ENCODE data around the gene ZNF653. TPM values are rescaled to one million over a fixed set of nuclear protein-coding genes. Genes with fewer than 3 reads are reported as not detected.

The ZNF653 gene
- total and polyA plus RNA-seq, 11 donors, result 2.4 to 8.9 (median 3.9) TPM

- TF ChIP-seq POLR2A (IDR thresholded peaks at IDR 0.05) (no peak), CTCF (IDR thresholded peaks at IDR 0.05) (no peak)
- WGBS, 4 donors, result 46 to 68% (median 56%) methylated on average over 5 of the region's 5 CpGs
- no peak overlapping the region for H3K4me3 ChIP-seq
- no peaks in the 10 kb centered on the region for H3K36me3 ChIP-seq
- H3K27me3 ChIP-seq, result peaks cover 0 to 14% (median 2%) of the 10 kb centered on the region in 9 donors
- H3K4me1 ChIP-seq, result peaks cover 0 to 30% (median 16%) of the 10 kb centered on the region in 12 donors
- H3K9me3 ChIP-seq, result no peaks in the 10 kb centered on the region
- peak overlapping the region in 11 of 12 donors; percentile 61 to 97 (median 86) for H3K27ac ChIP-seq
- intact Hi-C loops (cut with DNase I), result loop anchor here in 1 of 10 donors (10.0 kb wide), 1 partner anchor 50 kb away; no protein-coding TSS in a partner anchor
- ATAC-seq, result no peak
- no peak for DNase-seq
Measured at GRCh38 chr19:11534948-11535347, 29.3 kb upstream of the ZNF653 start.

GRCh38 chr19:11534538-11534937 is 28.9 kb upstream of the ZNF653 start:
- H3K27me3 ChIP-seq, result peaks cover 0 to 10% (median 0%) of the 10 kb centered on the region in 9 donors
- intact Hi-C loops (cut with DNase I), result loop anchor here in 1 of 10 donors (10.0 kb wide), 1 partner anchor 50 kb away; no protein-coding TSS in a partner anchor
- no peak for DNase-seq
- WGBS, 4 donors, result 80 to 89% (median 85%) methylated on average over 1 of the region's 1 CpG
- peak overlapping the region in 5 of 12 donors; percentile 81 to 97 (median 86) for H3K27ac ChIP-seq
- H3K9me3 ChIP-seq, result no peaks in the 10 kb centered on the region
- no peaks in the 10 kb centered on the region for H3K36me3 ChIP-seq
- no peak overlapping the region for H3K4me3 ChIP-seq
- TF ChIP-seq CTCF (IDR thresholded peaks at IDR 0.05) (no peak), POLR2A (IDR thresholded peaks at IDR 0.05) (no peak)
- peaks cover 0 to 28% (median 17%) of the 10 kb centered on the region in 12 donors for H3K4me1 ChIP-seq
- no peak for ATAC-seq

GRCh38 chr19:11530432-11530831 is 24.8 kb upstream of the ZNF653 start:
- peak; percentile 38 to 65 (median 58) for ATAC-seq
- Histone ChIP-seq H3K4me3 (no peak overlapping the region), H3K4me1 (peaks cover 0 to 36% (median 21%) of the 10 kb centered on the region in 12 donors), H3K36me3 (peaks cover 0 to 5% (median 0%) of the 10 kb centered on the region in 9 donors), H3K27me3 (no peaks in the 10 kb centered on the region), H3K27ac (peak overlapping the region in 4 of 12 donors; percentile 9 to 93 (median 72)), H3K9me3 (no peaks in the 10 kb centered on the region)
- peak; percentile 77 to 90 (median 81) for DNase-seq
- intact Hi-C loops (cut with DNase I), result loop anchor here in 1 of 10 donors (10.0 kb wide), 1 partner anchor 54 kb away; no protein-coding TSS in a partner anchor
- WGBS, 4 donors, result 22 to 28% (median 25%) methylated on average over 9 of the region's 9 CpGs
- no peak for TF ChIP-seq POLR2A (IDR thresholded peaks at IDR 0.05)
- peak in 6 of 12 donors; percentile 16 to 49 (median 34) for TF ChIP-seq CTCF (IDR thresholded peaks at IDR 0.05)

- Histone ChIP-seq H3K4me3 (peak within 1 kb of the TSS; percentile 56 to 98 (median 84)), H3K36me3 (peaks cover 0 to 21% (median 11%) of the 10 kb centered on the region in 9 donors), H3K9me3 (no peaks in the 10 kb centered on the region), H3K27me3 (no peaks in the 10 kb centered on the region), H3K4me1 (peaks cover 0 to 31% (median 19%) of the 10 kb centered on the region in 12 donors), H3K27ac (peak within 1 kb of the TSS; percentile 72 to 94 (median 90))
- ATAC-seq (peak; percentile 98 to 99 (median 98)), DNase-seq (peak; percentile 97 to 99 (median 97))
- WGBS, 4 donors, result 0 to 1% (median 0%) methylated on average over 15 to 47 of the region's 47 CpGs
- TF ChIP-seq CTCF (IDR thresholded peaks at IDR 0.05), result no peak
- peak in 1 of 2 donors; percentile 64 for TF ChIP-seq POLR2A (IDR thresholded peaks at IDR 0.05)
- intact Hi-C loops (cut with DNase I), result no loop called here
Measured at GRCh38 chr19:11528551-11529341, 23.1 kb upstream of the ZNF653 start, which contains the start of gene ECSIT. Gene ECSIT, minus strand, starts transcription at chr19:11529134. Its CDS starts 9,964 bp downstream, at chr19:11519170.

Data from heart left ventricle (tissue), 16 donors.